Activated CD8-positive, alpha-beta T cell treated with anti-CD3 and anti-CD28 coated beads for 36 hours (primary cell): ENCODE results near the gene TIMELESS. TPM values are rescaled to one million over a fixed set of nuclear protein-coding genes. Genes with fewer than 3 reads are reported as not detected.

Experiments
- ATAC-seq: fragments of 200-7000 bp; cut with Tn5 transposase; one replicate; pipeline ENCODE4 v1.10.0; 2021; ENCODE audit warnings: mild to moderate bottlenecking, moderate library complexity
- CTCF ChIA-PET: fragments of 350-600 bp; sonication (Branson Sonifier 250); formaldehyde crosslinking; loops from one replicate; lab custom pipeline; 2021; ENCODE audit warnings: antibody characterized with exemption; lab: Charles Lee
- POLR2A ChIA-PET: fragments of 350-600 bp; sonication (Branson Sonifier 250); formaldehyde crosslinking; loops from one replicate; lab custom pipeline; 2021; ENCODE audit warnings: antibody characterized with exemption; lab: Charles Lee
- DNase-seq: peaks from one replicate; pipeline ENCODE4 v3.0.0-alpha.2; 2020
- H3K27ac Mint-ChIP-seq: one replicate; pipeline ENCODE4 v1.8.0; 2021; ENCODE audit warnings: mild to moderate bottlenecking, mixed read lengths
- H3K27me3 Mint-ChIP-seq: one replicate; pipeline ENCODE4 v1.8.0; 2021; ENCODE audit warnings: mixed read lengths
- H3K36me3 Mint-ChIP-seq: one replicate; pipeline ENCODE4 v1.8.0; 2021; ENCODE audit warnings: low read depth, mixed read lengths
- H3K4me1 Mint-ChIP-seq: one replicate; pipeline ENCODE4 v1.8.0; 2021; ENCODE audit warnings: low read depth, mixed read lengths
- H3K4me3 Mint-ChIP-seq: one replicate; pipeline ENCODE4 v1.8.0; 2021; ENCODE audit warnings: mild to moderate bottlenecking, moderate library complexity, mixed read lengths
- H3K9me3 Mint-ChIP-seq: one replicate; pipeline ENCODE4 v1.8.0; 2021; ENCODE audit warnings: mixed read lengths
- CTCF ChIP-seq: fragments of 200-600 bp; IDR thresholded peaks from one replicate; pipeline ENCODE4 v1.8.0; 2022; ENCODE audit warnings: antibody characterized with exemption, mild to moderate bottlenecking
- intact Hi-C: fragments of 100-400 bp; cut with micrococcal nuclease; formaldehyde crosslinking; loops from one replicate; pipeline ENCODE4 v1.10.0; 2022
- total RNA-seq, 2 experiments: library from RNA; stranded (reverse); gene quantifications; one replicate each; pipeline ENCODE4 v1.2.3, GENCODE V29; 2021

TIMELESS gene
- total RNA-seq, 2 experiments from 2014 or later: 48.7 to 49.2 TPM

- DNase-seq (no peak), ATAC-seq (no peak)
- H3K4me3 Mint-ChIP-seq: no peak overlapping the region
- intact Hi-C loops: no loop called here
- ChIA-PET POLR2A (no interaction called here), CTCF (interaction anchor here (1.2 to 1.5 kb wide), 3 partner anchors 9 to 56 kb away, joined by 3 to 4 read pairs (median 3); partner anchors contain the start of gene STAT2)
- no peak overlapping the region for H3K27ac Mint-ChIP-seq
- no peaks in the 10 kb centered on the region for H3K4me1 Mint-ChIP-seq
- no peak for TF ChIP-seq CTCF
- H3K9me3 Mint-ChIP-seq: no peaks in the 10 kb centered on the region
- H3K27me3 Mint-ChIP-seq: no peaks in the 10 kb centered on the region
- H3K36me3 Mint-ChIP-seq: no peaks in the 10 kb centered on the region
These were observed 57.5 kb downstream of the TIMELESS start for GRCh38 chr12:56391721-56392120.

GRCh38 chr12:56389412-56389811 is 59.8 kb downstream of the TIMELESS start:
- no peak overlapping the region for H3K27ac Mint-ChIP-seq
- DNase-seq (no peak), ATAC-seq (no peak)
- no peaks in the 10 kb centered on the region for H3K4me1 Mint-ChIP-seq
- TF ChIP-seq CTCF: no peak
- H3K27me3 Mint-ChIP-seq: no peaks in the 10 kb centered on the region
- H3K9me3 Mint-ChIP-seq: no peaks in the 10 kb centered on the region
- no peak overlapping the region for H3K4me3 Mint-ChIP-seq
- intact Hi-C loops: no loop called here
- CTCF ChIA-PET: no interaction called here
- no peaks in the 10 kb centered on the region for H3K36me3 Mint-ChIP-seq
- POLR2A ChIA-PET: interaction anchor here (0.6 kb wide), 1 partner anchor 296 kb away, joined by 3 read pairs; no protein-coding TSS in a partner anchor

- no peaks in the 10 kb centered on the region for H3K27me3 Mint-ChIP-seq
- H3K4me1 Mint-ChIP-seq: no peaks in the 10 kb centered on the region
- no peaks in the 10 kb centered on the region for H3K9me3 Mint-ChIP-seq
- ATAC-seq (no peak), DNase-seq (no peak)
- no peaks in the 10 kb centered on the region for H3K36me3 Mint-ChIP-seq
- H3K4me3 Mint-ChIP-seq: no peak overlapping the region
- intact Hi-C loops: no loop called here
- TF ChIP-seq CTCF: no peak
- POLR2A ChIA-PET: interaction anchor here (0.9 kb wide), 1 partner anchor 25 kb away, joined by 3 read pairs; no protein-coding TSS in a partner anchor
- CTCF ChIA-PET: interaction anchor here (1.1 kb wide), 1 partner anchor 126 kb away, joined by 3 read pairs; no protein-coding TSS in a partner anchor
- H3K27ac Mint-ChIP-seq: no peak overlapping the region
These were observed 62.0 kb downstream of the TIMELESS start for GRCh38 chr12:56387152-56387736.

- H3K9me3 Mint-ChIP-seq: no peaks in the 10 kb centered on the region
- intact Hi-C loops: no loop called here
- H3K4me1 Mint-ChIP-seq: no peaks in the 10 kb centered on the region
- ChIA-PET POLR2A (no interaction called here), CTCF (interaction anchor here (1.1 kb wide), 2 partner anchors 78 to 128 kb away, joined by 3 read pairs; no protein-coding TSS in a partner anchor)
- no peak for DNase-seq
- no peaks in the 10 kb centered on the region for H3K27me3 Mint-ChIP-seq
- TF ChIP-seq CTCF: no peak
- H3K4me3 Mint-ChIP-seq: no peak overlapping the region
- H3K27ac Mint-ChIP-seq: no peak overlapping the region
- ATAC-seq: no peak
- no peaks in the 10 kb centered on the region for H3K36me3 Mint-ChIP-seq
These were observed 63.4 kb downstream of the TIMELESS start for GRCh38 chr12:56385873-56386272.

- H3K4me3 Mint-ChIP-seq: no peak overlapping the region
- no peak overlapping the region for H3K27ac Mint-ChIP-seq
- no peak for TF ChIP-seq CTCF
- ATAC-seq: no peak
- H3K36me3 Mint-ChIP-seq: no peaks in the 10 kb centered on the region
- ChIA-PET CTCF (interaction anchor here (1.0 to 1.4 kb wide), 3 partner anchors 9 to 132 kb away, joined by 3 read pairs; partner anchors contain the start of gene STAT2), POLR2A (no interaction called here)
- no peaks in the 10 kb centered on the region for H3K9me3 Mint-ChIP-seq
- no peaks in the 10 kb centered on the region for H3K27me3 Mint-ChIP-seq
- H3K4me1 Mint-ChIP-seq: no peaks in the 10 kb centered on the region
- intact Hi-C loops: no loop called here
- DNase-seq: no peak
These were observed 66.6 kb downstream of the TIMELESS start for GRCh38 chr12:56382611-56383010.
